Frontal cortex (tissue), 4 donors: ENCODE measurements around the gene FOCAD. TPM values are rescaled to one million over a fixed set of nuclear protein-coding genes. Genes with fewer than 3 reads are reported as not detected.
A peak's percentile ranks its signal among the peaks of the same experiment; 100 is the strongest.
"Not testable (repeated sequence)": the region's sequence is repeated elsewhere in the genome, so short reads cannot be mapped to it uniquely, and the experiment has no call there.

Experiments used
- DNase-seq, 2 donors: peaks; one replicate each; pipeline ENCODE4 v3.0.0; 2012; ENCODE audit warnings: low spot score in 2 of 2
- FAIRE-seq: peaks from 2 replicates; lab custom pipeline; 2012; peaks lifted over from hg19 to GRCh38; lab: Jason Lieb, UNC
- total RNA-seq: library from RNA; depleted of rRNA; stranded (reverse); fragments of >200 nt; gene quantifications from one replicate; pipeline ENCODE4 v1.2.3, GENCODE V29; 2014
- donor health status: control.
- donor health status: control.
- donor health status: control.

The FOCAD gene
- total RNA-seq, 1 donor from 2014 or later = 237 TPM

DNA sequence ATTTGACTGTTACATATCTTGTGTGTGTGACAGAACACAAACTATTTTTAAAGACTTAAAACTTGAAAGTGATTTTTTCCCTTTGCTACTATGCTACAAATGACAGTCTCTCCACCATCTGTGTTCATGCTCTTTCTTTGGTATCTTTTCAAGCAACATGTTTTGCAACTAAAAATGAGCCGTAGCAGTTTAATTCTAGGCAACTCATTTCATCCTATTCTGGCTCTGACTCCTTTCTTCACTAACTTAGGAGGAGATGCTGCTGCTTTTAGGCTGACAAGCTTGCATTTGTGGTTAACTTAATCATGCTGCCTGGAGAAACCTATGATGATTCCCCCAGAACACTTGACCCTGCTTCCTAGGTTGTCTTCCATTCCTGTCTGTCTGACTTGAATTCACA lies 246.8 kb downstream of the FOCAD start:
- DNase-seq (no peak), FAIRE-seq (no peak)

DNA sequence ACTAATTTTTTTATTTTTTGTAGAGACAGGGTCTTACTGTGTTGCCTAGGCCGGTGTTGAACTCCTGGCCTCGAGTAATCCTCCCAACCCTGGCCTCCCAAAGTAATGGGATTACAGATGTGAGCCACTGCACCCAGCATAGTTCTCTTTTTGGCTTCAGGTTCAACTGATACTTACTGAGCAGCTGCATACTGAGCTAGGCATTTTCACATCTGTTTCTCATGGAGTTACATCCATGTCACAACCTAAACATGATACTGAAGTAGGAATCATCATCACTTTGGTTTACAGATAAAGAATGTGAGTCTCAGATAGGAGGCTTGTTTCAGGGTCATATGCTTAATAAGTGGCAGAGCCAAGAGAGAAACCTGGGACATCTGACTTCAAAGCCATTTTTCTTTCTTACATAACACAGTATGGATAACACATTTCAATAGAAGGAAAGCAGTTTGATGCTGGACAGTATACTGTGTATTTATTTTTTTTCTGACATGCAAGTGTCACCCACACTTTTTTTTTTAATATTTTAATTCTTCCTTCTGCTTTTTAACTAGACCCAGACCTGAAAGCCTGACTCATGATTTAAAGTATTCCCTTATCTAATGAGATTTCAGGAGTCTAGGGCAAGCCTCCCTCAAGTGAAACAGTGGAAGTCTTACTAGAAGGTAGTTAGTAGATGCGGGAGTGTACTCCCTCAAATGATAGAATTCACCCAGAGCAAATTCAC lies 256.6 kb downstream of the FOCAD start:
- DNase-seq (no peak), FAIRE-seq (no peak)

- no peak for FAIRE-seq
Observed at GRCh38 chr9:20941174-20941690, 257.2 kb downstream of the FOCAD start.

GRCh38 chr9:20944507-20944906 lies 260.4 kb downstream of the FOCAD start:
- no peak for DNase-seq
- FAIRE-seq = no peak

More at GRCh38 chr9:20941174-20941690, 257.2 kb downstream of the FOCAD start:
- DNase-seq = peak; percentile 8 to 41

DNA sequence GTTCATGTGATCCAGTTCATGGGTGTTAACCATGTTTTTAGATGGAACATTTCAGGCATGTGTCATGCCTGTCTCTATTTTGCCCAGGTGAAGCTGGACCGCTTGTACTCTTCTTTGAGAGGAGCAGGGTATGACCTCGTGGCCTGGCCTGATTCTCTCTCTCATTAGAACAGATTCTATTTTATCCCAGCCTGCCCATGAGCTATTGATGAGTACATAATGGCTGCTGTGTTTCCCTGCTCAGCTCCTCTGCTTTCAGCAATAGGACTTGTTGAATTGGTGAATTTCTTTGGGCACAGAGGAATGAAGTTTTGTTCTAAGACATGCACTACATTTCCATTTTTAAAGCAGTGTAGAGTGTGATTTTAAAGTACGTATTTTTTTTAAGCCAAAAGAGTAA lies 261.2 kb downstream of the FOCAD start:
- no peak for DNase-seq

GRCh38 chr9:20945856-20946255 lies 261.8 kb downstream of the FOCAD start:
- FAIRE-seq (no peak), DNase-seq (no peak)

More for the DNA sequence above, 261.2 kb downstream of the FOCAD start:
- no peak for FAIRE-seq

DNA sequence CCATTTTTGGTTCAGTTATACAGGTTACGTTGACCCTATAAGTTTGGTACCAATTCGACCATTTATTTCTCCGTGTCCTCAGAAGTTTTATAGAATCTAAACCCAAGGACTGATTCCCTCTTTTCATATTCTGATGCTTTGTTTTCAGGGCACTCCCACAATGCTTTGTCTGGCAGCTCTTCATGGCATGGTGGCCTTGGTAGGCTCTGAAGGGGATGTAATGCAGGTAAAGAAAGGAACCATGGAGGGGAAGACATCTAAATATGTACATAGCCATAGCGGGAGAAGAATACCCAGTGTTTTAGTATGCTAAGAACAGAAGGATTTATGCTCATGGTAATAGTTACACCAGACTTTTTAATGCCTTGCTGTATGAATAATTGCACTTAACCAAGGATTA lies 264.6 kb downstream of the FOCAD start:
- no peak for FAIRE-seq
- DNase-seq = no peak

GRCh38 chr9:20950707-20951106 lies 266.6 kb downstream of the FOCAD start:
- DNase-seq = no peak
- FAIRE-seq = no peak

DNA sequence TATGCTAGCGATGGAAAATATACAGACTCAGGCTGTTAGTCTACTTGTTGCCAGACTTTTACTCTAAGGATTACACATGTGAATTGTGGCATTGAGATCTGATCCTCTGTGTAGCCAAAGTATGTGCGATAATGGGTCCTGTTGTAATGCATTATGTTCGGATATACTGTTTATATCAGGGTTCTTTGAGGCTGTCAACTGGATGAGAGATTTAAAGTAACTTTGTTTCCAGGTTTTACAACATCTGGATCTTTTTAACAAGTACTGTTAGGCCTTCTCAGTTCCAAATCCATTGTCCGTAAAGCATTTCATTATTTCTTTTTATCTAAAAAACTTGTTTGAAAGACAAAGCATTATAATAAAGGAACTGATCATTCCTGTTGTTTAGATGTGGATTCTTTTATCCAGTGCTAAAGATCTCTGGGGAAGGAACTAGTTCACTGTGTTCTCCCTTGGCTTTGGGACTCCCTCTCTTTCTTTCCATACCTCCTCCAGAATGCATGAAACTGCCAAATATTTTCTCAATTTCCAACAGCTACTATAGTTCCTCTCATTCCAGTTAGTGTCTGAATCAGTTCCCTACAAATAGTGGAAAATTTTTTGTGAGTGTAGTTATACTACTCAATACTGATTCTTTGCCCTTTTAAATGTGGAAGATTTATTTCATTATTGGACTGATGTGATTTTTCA lies 278.6 kb downstream of the FOCAD start:
- DNase-seq (no peak), FAIRE-seq (no peak)

- FAIRE-seq (no peak), DNase-seq (no peak)
Observed at GRCh38 chr9:20972684-20973083, 288.6 kb downstream of the FOCAD start.

GRCh38 chr9:20973246-20973947 lies 289.3 kb downstream of the FOCAD start:
- not testable (repeated sequence) for FAIRE-seq

GRCh38 chr9:20974191-20974938 lies 290.3 kb downstream of the FOCAD start:
- DNase-seq, FAIRE-seq: not testable (repeated sequence)

More at GRCh38 chr9:20973246-20973947, 289.3 kb downstream of the FOCAD start:
- DNase-seq = not testable (repeated sequence)

GRCh38 chr9:20978249-20978648 lies 294.2 kb downstream of the FOCAD start:
- no peak for DNase-seq
- FAIRE-seq = no peak

DNA sequence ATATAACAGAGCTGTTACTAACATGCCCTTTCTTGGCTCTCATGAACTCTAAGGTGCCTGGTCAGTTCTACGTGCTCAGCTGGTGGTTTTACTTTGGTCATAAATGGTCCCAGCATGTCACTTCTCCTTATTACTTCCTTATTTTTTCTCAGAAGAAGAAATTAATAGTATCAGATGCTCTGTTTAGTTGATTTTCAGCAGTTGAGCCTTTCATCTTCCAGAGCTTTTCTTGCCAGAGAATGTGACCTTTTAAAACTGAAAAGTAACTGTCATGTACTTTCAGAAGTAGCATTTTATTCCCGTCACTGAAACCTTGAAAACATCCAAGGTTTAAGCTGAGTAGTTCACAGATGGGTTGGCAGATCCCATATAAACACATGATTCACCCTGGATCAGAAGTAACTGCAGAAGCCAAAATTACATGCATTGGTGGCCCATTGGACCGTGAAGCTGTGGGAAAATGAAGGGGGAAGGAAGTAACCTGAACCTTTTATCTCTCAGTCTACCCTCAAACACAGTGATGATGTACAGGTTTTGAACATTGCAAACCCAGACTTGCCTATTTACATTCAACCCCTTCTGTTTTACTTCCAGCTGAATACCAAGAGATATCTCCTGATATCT lies 296.9 kb downstream of the FOCAD start:
- peak in 1 of 2 donors; percentile 8 for DNase-seq
- FAIRE-seq = no peak

DNA sequence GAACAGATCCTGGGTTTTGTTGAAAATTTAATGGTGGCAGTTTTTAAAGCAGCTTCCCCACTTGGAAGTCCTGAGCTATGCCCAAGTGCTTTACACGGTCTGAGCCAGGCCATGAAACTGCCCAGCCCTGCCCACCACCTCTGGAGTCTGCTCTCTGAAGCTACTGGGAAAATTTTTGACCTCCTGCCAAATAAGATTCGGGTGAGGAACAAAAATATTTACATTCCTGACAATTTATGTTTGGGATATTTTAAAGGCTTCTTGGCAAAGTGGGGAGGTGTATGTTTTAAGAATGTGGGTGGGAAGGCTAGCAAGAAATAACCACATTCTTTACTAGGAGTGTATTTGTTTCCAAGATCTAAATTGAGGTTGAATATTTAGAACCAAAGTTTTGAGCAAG lies 297.4 kb downstream of the FOCAD start:
- no peak for FAIRE-seq
- no peak for DNase-seq

DNA sequence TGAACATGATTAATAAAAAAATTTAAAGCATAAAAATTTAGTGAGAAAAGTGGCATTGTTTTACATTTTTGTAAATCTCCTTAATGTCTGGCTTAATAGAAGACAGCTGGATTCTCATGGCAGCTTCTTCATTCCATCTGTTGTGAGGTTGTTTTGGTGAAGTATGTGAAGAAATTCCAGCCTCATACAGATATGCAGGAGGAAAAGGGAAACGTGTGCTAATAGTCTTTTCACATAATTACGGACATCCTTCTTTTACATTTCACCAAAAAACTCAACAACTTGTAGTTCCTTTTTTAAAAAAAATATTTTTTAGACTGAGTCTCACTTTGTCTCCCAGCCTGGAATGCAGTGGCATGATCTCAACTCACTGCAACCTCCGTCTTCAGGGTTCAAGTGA lies 300.4 kb downstream of the FOCAD start:
- DNase-seq = no peak
- no peak for FAIRE-seq

- FAIRE-seq = no peak
- no peak for DNase-seq
Observed at GRCh38 chr9:20985851-20986600, 302.0 kb downstream of the FOCAD start.

DNA sequence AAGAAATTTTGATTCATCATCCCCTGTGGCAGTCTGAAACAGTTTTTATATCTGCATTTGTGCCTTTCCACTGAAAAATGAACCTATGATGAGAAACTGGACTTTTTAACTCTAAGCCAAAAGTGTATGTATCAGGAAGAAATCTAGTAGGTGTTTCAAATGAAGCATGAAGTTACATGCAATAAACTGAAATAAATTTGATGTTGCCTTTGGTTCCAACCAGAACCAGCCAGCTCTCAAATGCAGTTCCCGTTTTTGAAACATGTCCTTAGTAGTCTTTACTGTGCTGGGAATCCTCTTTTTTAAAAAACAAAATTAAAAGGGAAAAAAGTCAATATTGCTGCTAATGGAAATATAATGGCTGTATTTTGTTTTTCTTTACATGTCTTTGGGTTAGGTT lies 303.5 kb downstream of the FOCAD start:
- DNase-seq (no peak), FAIRE-seq (no peak)

DNA sequence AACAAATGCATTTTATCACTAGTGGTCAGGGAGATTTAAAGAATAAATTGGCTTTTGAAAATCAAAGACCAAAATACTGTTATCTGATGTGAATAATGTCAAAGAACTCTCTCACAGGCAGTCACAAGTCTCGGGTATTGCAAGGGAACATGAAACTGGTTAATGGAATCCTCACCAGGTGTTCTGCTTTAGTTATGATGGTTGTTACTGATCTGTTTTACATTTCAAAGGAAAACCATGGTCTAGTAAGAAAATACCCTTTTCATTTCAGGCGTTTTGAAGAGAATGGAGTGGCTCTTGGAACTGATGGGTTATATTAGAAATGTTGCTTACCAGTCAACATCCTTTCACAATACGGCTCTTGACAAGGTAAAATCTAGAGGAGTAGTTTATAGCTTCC lies 304.0 kb downstream of the FOCAD start:
- DNase-seq = no peak
- FAIRE-seq = no peak
